Measurements from ENCODE around the gene PRMT7.

DNA sequence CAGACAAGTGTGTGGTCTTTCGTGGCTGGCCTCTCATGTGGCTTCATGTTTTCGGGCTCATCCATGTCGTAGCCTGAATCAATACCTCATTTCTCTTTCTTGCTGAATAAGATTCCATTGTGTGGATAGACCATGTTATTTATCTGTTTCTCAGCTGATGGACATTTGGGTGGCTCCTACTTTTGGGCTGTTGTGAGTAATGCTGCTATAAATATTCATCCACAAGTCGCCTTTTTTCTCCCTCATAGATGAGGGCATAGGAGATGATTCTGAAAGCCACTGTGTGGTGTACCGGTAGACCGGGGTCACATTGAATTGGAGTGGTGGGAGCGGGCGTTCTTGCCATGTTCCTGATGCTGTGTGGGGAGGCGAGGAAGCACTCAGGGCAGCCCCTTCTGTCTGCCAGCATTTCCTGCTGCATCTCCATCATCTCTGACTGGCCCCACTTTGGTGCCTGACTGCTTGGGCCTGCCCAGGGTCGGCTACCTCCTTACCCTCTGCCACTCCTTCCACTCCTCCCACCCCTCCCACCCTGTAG is 40.1 kb downstream of the PRMT7 start:
- TF ChIP-seq, protein P1, sequence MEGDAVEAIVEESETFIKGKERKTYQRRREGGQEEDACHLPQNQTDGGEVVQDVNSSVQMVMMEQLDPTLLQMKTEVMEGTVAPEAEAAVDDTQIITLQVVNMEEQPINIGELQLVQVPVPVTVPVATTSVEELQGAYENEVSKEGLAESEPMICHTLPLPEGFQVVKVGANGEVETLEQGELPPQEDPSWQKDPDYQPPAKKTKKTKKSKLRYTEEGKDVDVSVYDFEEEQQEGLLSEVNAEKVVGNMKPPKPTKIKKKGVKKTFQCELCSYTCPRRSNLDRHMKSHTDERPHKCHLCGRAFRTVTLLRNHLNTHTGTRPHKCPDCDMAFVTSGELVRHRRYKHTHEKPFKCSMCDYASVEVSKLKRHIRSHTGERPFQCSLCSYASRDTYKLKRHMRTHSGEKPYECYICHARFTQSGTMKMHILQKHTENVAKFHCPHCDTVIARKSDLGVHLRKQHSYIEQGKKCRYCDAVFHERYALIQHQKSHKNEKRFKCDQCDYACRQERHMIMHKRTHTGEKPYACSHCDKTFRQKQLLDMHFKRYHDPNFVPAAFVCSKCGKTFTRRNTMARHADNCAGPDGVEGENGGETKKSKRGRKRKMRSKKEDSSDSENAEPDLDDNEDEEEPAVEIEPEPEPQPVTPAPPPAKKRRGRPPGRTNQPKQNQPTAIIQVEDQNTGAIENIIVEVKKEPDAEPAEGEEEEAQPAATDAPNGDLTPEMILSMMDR (IDR thresholded peaks at IDR 0.05; ENCODE audit: insufficient read depth, low read length, poor library complexity, severe bottlenecking) = no peak
- no peak for TF ChIP-seq EZH2phosphoT487 (conservative IDR thresholded peaks at IDR 0.05; ENCODE audit: low read length)
